Esophagus squamous epithelium (tissue), 5 donors: ENCODE results near the gene KRTAP10-8. TPM values are rescaled to one million over a fixed set of nuclear protein-coding genes. Genes with fewer than 3 reads are reported as not detected.
"Not testable (repeated sequence)": the region's sequence is repeated elsewhere in the genome, so short reads cannot be mapped to it uniquely, and the experiment has no call there.

Experiments
- DNase-seq: peaks from one replicate; lab custom pipeline; 2025; lab: John Stamatoyannopoulos, UW
- H3K27ac ChIP-seq, 4 donors: fragments of 200-600 bp; sonication (generic); one replicate each; pipeline ENCODE4 v1.5.1; 2016 to 2019; ENCODE audit warnings: mild to moderate bottlenecking in 1 of 4
- H3K27me3 ChIP-seq, 4 donors: fragments of 200-600 bp; sonication (generic); 1 replicate in 3 of 4; 2 replicates in 1 of 4; pipeline versions ENCODE4 v1.5.1 to v1.6.0; 2017 to 2021; ENCODE audit warnings: antibody characterized with exemption in 1 of 4
- H3K36me3 ChIP-seq, 3 donors: fragments of 200-600 bp; sonication (generic); one replicate each; pipeline ENCODE4 v1.5.1; 2016 to 2019
- H3K4me1 ChIP-seq, 3 donors: fragments of 200-600 bp; sonication (generic); one replicate each; pipeline ENCODE4 v1.5.1; 2017 to 2019
- H3K4me3 ChIP-seq, 4 donors: fragments of 200-600 bp; sonication (generic); 1 replicate in 3 of 4; 2 replicates in 1 of 4; pipeline ENCODE4 v1.5.1; 2016 to 2019; ENCODE audit warnings: mild to moderate bottlenecking in 2 of 4, moderate library complexity in 1 of 4
- H3K9me3 ChIP-seq, 3 donors: fragments of 200-600 bp; sonication (generic); one replicate each; pipeline ENCODE4 v1.5.1; 2016 to 2019
- POLR2A ChIP-seq, 4 donors: fragments of 450-650 bp; IDR thresholded peaks; one replicate each; pipeline ENCODE4 v1.6.1; 2017; ENCODE audit warnings: antibody characterized with exemption in 4 of 4, mild to moderate bottlenecking in 4 of 4, moderate library complexity in 3 of 4
- WGBS, 2 donors: methylation state at CpG; one replicate each; pipeline ENCODE4 v1.1.5; 2018; 5-methylcytosine and 5-hydroxymethylcytosine counted together
- intact Hi-C: fragments of 100-400 bp; cut with DNase I; formaldehyde crosslinking; loops from one replicate; pipeline ENCODE4 v1.15.0; 2022
- total RNA-seq, 4 donors: library from RNA; depleted of rRNA; stranded (reverse); fragments of >200 nt; gene quantifications; one replicate each; pipeline ENCODE4 v1.1.0, GENCODE V29; 2016
- TF ChIP-seq, protein P1 (sequence below), 6 experiments: fragments of 450-650 bp in 4 of 6; fragments of 200-600 bp in 2 of 6; sonication (generic) in 2 of 6; IDR thresholded peaks; one replicate each; pipeline ENCODE4 v1.5.1; 2016 to 2019; ENCODE audit warnings: antibody characterized with exemption in 6 of 6, mild to moderate bottlenecking in 4 of 6, moderate library complexity in 4 of 6
- donor health status: DM: yes; HTN: yes; CAD: no.

The KRTAP10-8 gene
- total RNA-seq, 4 donors from 2014 or later: not detected

DNA sequence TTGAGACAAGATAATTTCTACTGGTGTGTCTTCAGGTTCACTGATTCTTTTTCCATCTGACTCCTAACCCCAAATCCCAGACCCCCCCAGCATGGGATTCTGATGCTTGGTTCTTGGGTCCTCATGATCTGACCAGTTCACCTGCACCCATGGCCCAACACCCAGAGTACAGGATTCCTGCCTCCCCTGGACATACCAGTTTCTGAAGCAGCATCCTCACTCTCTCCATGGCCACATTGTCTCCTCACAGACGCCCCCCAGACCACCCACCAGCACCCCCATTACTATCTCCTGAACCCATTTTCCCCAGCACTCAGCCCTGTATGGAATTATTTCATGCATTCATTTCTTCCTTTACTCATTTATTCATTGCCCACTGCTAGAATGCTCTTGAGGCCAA lies 45.0 kb downstream of the KRTAP10-8 start:
- H3K4me3 ChIP-seq: no peak overlapping the region
- H3K36me3 ChIP-seq: no peaks in the 10 kb centered on the region
- H3K4me1 ChIP-seq: no peaks in the 10 kb centered on the region
- intact Hi-C loops: no loop called here
- H3K9me3 ChIP-seq: peaks cover 0 to 8% (median 0%) of the 10 kb centered on the region in 3 donors
- 25 to 53% methylated on average over 1 of the region's 1 CpG for WGBS, 2 donors
- no peak for DNase-seq
- peaks cover 0 to 39% (median 0%) of the 10 kb centered on the region in 4 donors for H3K27me3 ChIP-seq
- TF ChIP-seq, protein P1, sequence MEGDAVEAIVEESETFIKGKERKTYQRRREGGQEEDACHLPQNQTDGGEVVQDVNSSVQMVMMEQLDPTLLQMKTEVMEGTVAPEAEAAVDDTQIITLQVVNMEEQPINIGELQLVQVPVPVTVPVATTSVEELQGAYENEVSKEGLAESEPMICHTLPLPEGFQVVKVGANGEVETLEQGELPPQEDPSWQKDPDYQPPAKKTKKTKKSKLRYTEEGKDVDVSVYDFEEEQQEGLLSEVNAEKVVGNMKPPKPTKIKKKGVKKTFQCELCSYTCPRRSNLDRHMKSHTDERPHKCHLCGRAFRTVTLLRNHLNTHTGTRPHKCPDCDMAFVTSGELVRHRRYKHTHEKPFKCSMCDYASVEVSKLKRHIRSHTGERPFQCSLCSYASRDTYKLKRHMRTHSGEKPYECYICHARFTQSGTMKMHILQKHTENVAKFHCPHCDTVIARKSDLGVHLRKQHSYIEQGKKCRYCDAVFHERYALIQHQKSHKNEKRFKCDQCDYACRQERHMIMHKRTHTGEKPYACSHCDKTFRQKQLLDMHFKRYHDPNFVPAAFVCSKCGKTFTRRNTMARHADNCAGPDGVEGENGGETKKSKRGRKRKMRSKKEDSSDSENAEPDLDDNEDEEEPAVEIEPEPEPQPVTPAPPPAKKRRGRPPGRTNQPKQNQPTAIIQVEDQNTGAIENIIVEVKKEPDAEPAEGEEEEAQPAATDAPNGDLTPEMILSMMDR (IDR thresholded peaks at IDR 0.05): no peak
- no peak for TF ChIP-seq POLR2A (IDR thresholded peaks at IDR 0.05)
- H3K27ac ChIP-seq: peak overlapping the region in 1 of 4 donors; percentile 31

DNA sequence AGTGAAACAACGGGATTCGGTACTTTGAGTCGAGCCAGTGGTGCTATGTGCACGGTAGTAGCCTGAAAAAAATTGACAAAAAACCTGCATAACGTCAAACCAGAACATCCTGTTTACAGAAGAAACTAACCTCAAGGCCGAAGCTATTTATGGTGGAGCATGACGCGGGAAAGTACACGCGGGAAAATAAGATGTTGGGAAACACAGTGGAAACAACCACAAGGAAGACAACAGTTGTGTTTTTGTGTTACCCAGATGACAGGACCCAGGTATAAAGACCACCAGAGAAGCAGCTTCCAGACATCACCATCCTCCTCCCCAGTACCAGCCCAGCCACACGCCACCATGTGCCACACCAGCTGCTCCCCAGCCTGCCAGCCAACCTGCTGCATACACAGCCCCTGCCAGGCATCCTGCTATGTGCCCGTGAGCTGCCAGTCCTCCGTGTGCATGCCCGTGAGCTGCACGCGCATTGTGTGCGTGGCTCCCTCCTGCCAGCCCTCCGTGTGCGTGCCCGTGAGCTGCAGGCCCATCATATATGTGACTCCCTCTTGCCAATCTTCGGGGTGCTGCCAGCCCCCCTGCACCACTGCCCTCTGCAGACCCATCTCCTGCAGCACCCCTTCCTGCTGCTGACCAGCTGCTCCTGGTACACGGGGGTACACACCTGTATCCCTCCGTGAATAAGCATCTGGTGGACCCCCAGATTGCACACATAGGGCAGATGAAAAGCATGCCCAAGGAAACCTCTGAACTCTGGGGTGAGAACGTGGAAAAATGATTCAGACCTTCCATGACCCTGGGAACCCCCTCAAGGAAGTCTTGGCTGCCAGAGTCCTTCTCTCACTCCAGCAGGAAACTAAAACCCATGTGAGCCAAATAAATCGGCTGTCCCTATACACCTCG lies 46.0 kb downstream of the KRTAP10-8 start, which contains the start of gene KRTAP12-3:
KRTAP12-3 (plus strand) TSS at position 298 of the 906 bp plus-strand sequence; CDS start at position 346, 48 bp downstream.
- TF ChIP-seq, protein P1 (IDR thresholded peaks at IDR 0.05): no peak
- TF ChIP-seq POLR2A (IDR thresholded peaks at IDR 0.05): no peak
- H3K27ac ChIP-seq: peak within 1 kb of the TSS in 1 of 4 donors; percentile 57

DNA sequence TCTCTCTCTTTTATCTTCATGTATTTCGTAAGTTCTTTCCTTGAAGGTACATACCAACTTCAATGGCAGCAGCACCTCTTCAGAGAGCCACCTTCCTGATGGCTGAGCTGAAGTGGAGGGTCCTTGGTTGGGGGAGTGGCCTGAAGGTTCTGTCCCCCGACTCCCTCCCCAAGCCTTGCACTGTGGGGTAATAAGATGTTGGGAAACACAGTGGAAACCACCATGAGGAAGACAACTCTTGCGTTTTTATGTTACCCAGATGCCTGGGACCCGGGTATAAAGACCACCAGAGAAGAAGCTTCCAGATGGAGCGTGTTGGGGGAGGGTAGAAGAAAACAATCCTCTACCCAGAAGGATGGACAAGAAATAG lies 46.6 kb downstream of the KRTAP10-8 start:
- H3K27me3 ChIP-seq: peaks cover 0 to 36% (median 0%) of the 10 kb centered on the region in 4 donors
- TF ChIP-seq, protein P1 (IDR thresholded peaks at IDR 0.05): no peak
- TF ChIP-seq POLR2A (IDR thresholded peaks at IDR 0.05): no peak
- no peak for DNase-seq
- no peaks in the 10 kb centered on the region for H3K4me1 ChIP-seq
- peaks cover 0 to 8% (median 0%) of the 10 kb centered on the region in 3 donors for H3K9me3 ChIP-seq
- H3K36me3 ChIP-seq: no peaks in the 10 kb centered on the region
- H3K27ac ChIP-seq: peak overlapping the region in 1 of 4 donors; percentile 57
- H3K4me3 ChIP-seq: no peak overlapping the region
- 82 to 85% methylated on average over 1 to 5 of the region's 5 CpGs for WGBS, 2 donors
- intact Hi-C loops: no loop called here

More for the DNA sequence above, 46.0 kb downstream of the KRTAP10-8 start, which contains the start of gene KRTAP12-3:
- peaks cover 0 to 8% (median 0%) of the 10 kb centered on the region in 3 donors for H3K9me3 ChIP-seq
- DNase-seq: no peak
- H3K27me3 ChIP-seq: peaks cover 0 to 39% (median 0%) of the 10 kb centered on the region in 4 donors
- intact Hi-C loops: no loop called here
- no peaks in the 10 kb centered on the region for H3K36me3 ChIP-seq
- H3K4me1 ChIP-seq: no peaks in the 10 kb centered on the region
- peak within 1 kb of the TSS in 1 of 4 donors; percentile 21 for H3K4me3 ChIP-seq
- WGBS, 2 donors: 72 to 81% methylated on average over 23 to 26 of the region's 26 CpGs

DNA sequence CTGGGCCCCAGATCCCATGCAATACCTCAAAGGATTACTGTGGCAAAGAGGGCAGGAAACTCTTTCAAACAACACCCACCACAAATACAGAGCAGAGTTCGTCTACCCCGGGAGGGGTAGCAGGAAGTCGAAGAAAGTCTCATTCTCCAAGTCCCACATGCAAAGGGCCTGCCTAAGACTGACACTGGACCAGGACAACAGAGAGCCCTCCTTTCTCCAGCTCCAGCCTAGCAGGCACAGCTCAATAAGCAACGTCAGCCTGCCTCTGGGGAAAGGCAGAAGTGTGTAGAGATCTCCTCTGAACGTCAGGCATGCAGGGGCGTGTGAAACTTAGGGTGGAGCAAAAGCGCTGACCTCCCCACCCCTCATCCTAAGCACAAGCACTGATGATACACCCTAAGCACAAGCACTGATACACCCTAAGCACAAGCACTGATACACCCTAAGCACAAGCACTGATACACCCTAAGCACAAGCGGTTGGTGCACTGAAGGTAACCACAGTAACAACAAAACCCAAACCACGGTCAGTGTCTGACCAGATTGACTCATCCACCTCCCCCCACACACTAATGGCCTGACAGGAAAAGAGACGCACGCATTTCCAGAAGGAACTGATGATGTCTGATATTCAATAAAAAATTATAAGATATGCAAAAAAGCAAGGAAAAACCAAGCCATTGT lies 47.2 kb downstream of the KRTAP10-8 start:
- TF ChIP-seq, protein P1 (IDR thresholded peaks at IDR 0.05): no peak
- TF ChIP-seq POLR2A (IDR thresholded peaks at IDR 0.05): no peak
- Histone ChIP-seq H3K4me3 (no peak overlapping the region), H3K27ac (no peak overlapping the region), H3K4me1 (no peaks in the 10 kb centered on the region), H3K36me3 (no peaks in the 10 kb centered on the region), H3K27me3 (peaks cover 0 to 34% (median 0%) of the 10 kb centered on the region in 4 donors), H3K9me3 (peaks cover 0 to 8% (median 0%) of the 10 kb centered on the region in 3 donors)
- DNase-seq: no peak
- 40 to 46% methylated on average over 8 to 10 of the region's 11 CpGs for WGBS, 2 donors
- intact Hi-C loops: no loop called here

DNA sequence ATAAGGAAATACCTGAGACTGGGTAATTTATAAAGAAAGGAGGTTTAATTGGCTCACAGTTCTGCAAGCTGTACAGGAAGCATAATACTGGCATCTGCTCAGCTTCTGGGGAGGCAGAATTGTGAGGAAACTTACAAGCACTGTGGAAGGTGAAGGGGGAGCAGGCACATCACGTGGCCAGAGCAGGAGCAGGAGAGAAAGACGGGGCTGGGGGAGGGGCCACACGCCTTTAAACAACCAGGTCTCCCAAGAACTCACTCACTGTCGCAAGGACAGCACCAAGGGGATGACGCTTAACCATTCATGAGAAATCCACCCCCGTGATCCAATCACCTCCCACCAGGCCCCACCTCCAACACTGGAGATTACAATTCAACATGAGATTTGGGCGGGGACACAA lies 49.7 kb downstream of the KRTAP10-8 start:
- H3K27ac ChIP-seq, H3K9me3 ChIP-seq, DNase-seq, H3K4me3 ChIP-seq, H3K36me3 ChIP-seq, intact Hi-C loops, H3K4me1 ChIP-seq: not testable (repeated sequence)
- WGBS, 2 donors: 42 to 56% methylated on average over 6 to 7 of the region's 7 CpGs
- peaks cover 0 to 35% (median 0%) of the 10 kb centered on the region in 4 donors for H3K27me3 ChIP-seq

Other genes with a start within 250 kb of the KRTAP10-8 start
- 1 to 10 TPM in 2 of 4 donors, under 1 TPM in 2; 0.57 to 2.9 (median 1.1) TPM for gene LRRC3, start 156.6 kb upstream of the KRTAP10-8 start, total RNA-seq
- gene KRTAP10-1, start 71.9 kb upstream of the KRTAP10-8 start, total RNA-seq: not detected
- not detected for gene KRTAP10-2, start 60.6 kb upstream of the KRTAP10-8 start, total RNA-seq
- not detected for gene KRTAP10-3, start 53.3 kb upstream of the KRTAP10-8 start, total RNA-seq
- not detected for gene KRTAP10-4, start 38.4 kb upstream of the KRTAP10-8 start, total RNA-seq
- gene KRTAP10-5, start 31.5 kb upstream of the KRTAP10-8 start, total RNA-seq: not detected
- gene KRTAP10-6, start 19.6 kb upstream of the KRTAP10-8 start, total RNA-seq: not detected
- not detected for gene KRTAP10-7, start 11.5 kb upstream of the KRTAP10-8 start, total RNA-seq
- not detected for gene KRTAP10-9, start 15.0 kb downstream of the KRTAP10-8 start, total RNA-seq
- gene KRTAP10-10, start 25.3 kb downstream of the KRTAP10-8 start, total RNA-seq: not detected
- gene KRTAP10-11, start 34.3 kb downstream of the KRTAP10-8 start, total RNA-seq: not detected
- not detected for gene KRTAP12-4, start 42.6 kb downstream of the KRTAP10-8 start, total RNA-seq
- gene KRTAP12-3, start 45.9 kb downstream of the KRTAP10-8 start, total RNA-seq: not detected
- not detected for gene KRTAP12-2, start 54.8 kb downstream of the KRTAP10-8 start, total RNA-seq
- gene KRTAP12-1, start 70.1 kb downstream of the KRTAP10-8 start, total RNA-seq: not detected
- not detected for gene KRTAP10-12, start 85.1 kb downstream of the KRTAP10-8 start, total RNA-seq
- gene TSPEAR, start 99.5 kb downstream of the KRTAP10-8 start, total RNA-seq: not detected
- gene UBE2G2, start 189.7 kb downstream of the KRTAP10-8 start, total RNA-seq: 10 to 100 TPM; 27.9 to 70.0 (median 51.1) TPM
- 10 to 100 TPM; 22.9 to 55.0 (median 46.5) TPM for gene SUMO3, start 206.0 kb downstream of the KRTAP10-8 start, total RNA-seq